ENCODE data around the gene NLRC3.

Gene NLRC3

GRCh38 chr16:3587547-3588110, 10.4 kb upstream of the NLRC3 start:
- Histone ChIP-seq H3K36me3 (ENCODE audit: insufficient read depth, low read length) (peaks cover 23% of the 10 kb centered on the region), H3K4me1 (ENCODE audit: control insufficient read depth, insufficient read depth, low read length) (no peaks in the 10 kb centered on the region), H3K27me3 (ENCODE audit: control insufficient read depth, insufficient read depth, low read length) (no peaks in the 10 kb centered on the region), H3K4me2 (ENCODE audit: low read length) (no peak overlapping the region), H3K4me3 (ENCODE audit: low read length) (no peak overlapping the region), H3K9me3 (replicated peaks; ENCODE audit: low read length) (no peaks in the 10 kb centered on the region), H3K9ac (ENCODE audit: low read depth, low read length) (no peak overlapping the region)

GRCh38 chr16:3584412-3584811, 7.2 kb upstream of the NLRC3 start:
- no peak overlapping the region for H3K4me2 ChIP-seq (ENCODE audit: low read length)
- no peak overlapping the region for H3K4me3 ChIP-seq (ENCODE audit: low read length)
- no peaks in the 10 kb centered on the region for H3K4me1 ChIP-seq (ENCODE audit: control insufficient read depth, insufficient read depth, low read length)
- no peaks in the 10 kb centered on the region for H3K27me3 ChIP-seq (ENCODE audit: control insufficient read depth, insufficient read depth, low read length)
- H3K36me3 ChIP-seq (ENCODE audit: insufficient read depth, low read length) = peaks cover 11% of the 10 kb centered on the region
- H3K9ac ChIP-seq (ENCODE audit: low read depth, low read length) = no peak overlapping the region
- H3K9me3 ChIP-seq (replicated peaks; ENCODE audit: low read length) = no peaks in the 10 kb centered on the region

- Histone ChIP-seq H3K4me2 (ENCODE audit: low read length) (no peak overlapping the region), H3K4me1 (ENCODE audit: control insufficient read depth, insufficient read depth, low read length) (peaks cover 4% of the 10 kb centered on the region), H3K4me3 (ENCODE audit: low read length) (no peak overlapping the region), H3K9ac (ENCODE audit: low read depth, low read length) (no peak overlapping the region), H3K27me3 (ENCODE audit: control insufficient read depth, insufficient read depth, low read length) (no peaks in the 10 kb centered on the region), H3K36me3 (ENCODE audit: insufficient read depth, low read length) (peaks cover 11% of the 10 kb centered on the region), H3K9me3 (replicated peaks; ENCODE audit: low read length) (no peaks in the 10 kb centered on the region)
Measured at GRCh38 chr16:3583303-3584038, 6.3 kb upstream of the NLRC3 start.

DNA sequence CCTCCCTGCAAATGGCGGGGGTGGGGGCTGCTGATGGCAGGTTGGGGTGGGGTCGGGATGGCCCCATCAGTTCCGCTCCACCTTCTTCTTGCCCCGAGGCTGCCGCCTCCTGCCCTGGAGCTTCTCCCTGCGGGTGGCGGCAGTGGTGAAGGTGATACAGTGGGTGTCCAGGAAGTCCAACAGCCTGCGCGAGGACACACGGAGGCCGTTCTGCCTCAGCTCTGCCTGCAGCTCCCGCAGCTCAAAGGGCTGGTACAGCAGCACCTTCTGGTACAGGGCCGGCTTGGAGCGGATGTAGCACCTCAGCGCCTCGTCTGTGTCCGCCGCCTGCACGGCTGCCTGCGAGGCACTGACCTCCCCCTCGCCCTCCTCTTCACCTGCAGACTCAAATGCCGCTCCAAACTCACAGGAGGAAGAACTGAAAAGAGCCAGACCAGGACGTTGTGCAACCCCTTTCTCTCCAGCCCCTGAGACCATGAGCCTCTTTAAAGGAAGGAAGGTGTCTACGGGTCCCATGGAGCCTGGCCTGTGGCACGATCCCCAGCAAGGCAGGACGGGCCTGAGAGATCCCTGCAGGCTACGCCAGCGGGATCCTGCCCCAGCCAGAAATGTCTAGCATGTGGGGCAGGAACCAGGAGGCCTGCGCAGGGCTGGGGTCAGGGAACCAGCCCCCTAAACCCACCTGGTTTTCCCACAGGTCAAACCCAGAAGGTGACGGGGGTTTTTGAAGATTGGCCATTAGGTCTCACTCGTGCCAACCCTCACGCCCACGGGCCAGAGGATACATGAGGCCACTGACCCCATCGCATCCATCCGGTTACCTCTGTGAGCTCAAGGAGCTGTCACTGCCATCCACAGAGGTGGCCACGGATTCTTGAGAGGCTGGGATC, 5.3 kb upstream of the NLRC3 start:
- Histone ChIP-seq H3K36me3 (ENCODE audit: insufficient read depth, low read length) (peaks cover 11% of the 10 kb centered on the region), H3K9me3 (replicated peaks; ENCODE audit: low read length) (no peaks in the 10 kb centered on the region), H3K4me2 (ENCODE audit: low read length) (no peak overlapping the region)

GRCh38 chr16:3581392-3581791, 4.2 kb upstream of the NLRC3 start:
- H3K27me3 ChIP-seq (ENCODE audit: control insufficient read depth, insufficient read depth, low read length) = no peaks in the 10 kb centered on the region
- peaks cover 4% of the 10 kb centered on the region for H3K4me1 ChIP-seq (ENCODE audit: control insufficient read depth, insufficient read depth, low read length)
- H3K4me3 ChIP-seq (ENCODE audit: low read length) = no peak overlapping the region
- H3K9ac ChIP-seq (ENCODE audit: low read depth, low read length) = no peak overlapping the region
- no peaks in the 10 kb centered on the region for H3K9me3 ChIP-seq (replicated peaks; ENCODE audit: low read length)
- H3K36me3 ChIP-seq (ENCODE audit: insufficient read depth, low read length) = peaks cover 11% of the 10 kb centered on the region
- H3K4me2 ChIP-seq (ENCODE audit: low read length) = no peak overlapping the region

More for the DNA sequence above, 5.3 kb upstream of the NLRC3 start:
- H3K4me1 ChIP-seq (ENCODE audit: control insufficient read depth, insufficient read depth, low read length) = peaks cover 4% of the 10 kb centered on the region
- H3K27me3 ChIP-seq (ENCODE audit: control insufficient read depth, insufficient read depth, low read length) = no peaks in the 10 kb centered on the region
- H3K4me3 ChIP-seq (ENCODE audit: low read length) = no peak overlapping the region
- H3K9ac ChIP-seq (ENCODE audit: low read depth, low read length) = no peak overlapping the region

GRCh38 chr16:3580686-3581085, 3.5 kb upstream of the NLRC3 start:
- Histone ChIP-seq H3K4me3 (ENCODE audit: low read length) (no peak overlapping the region), H3K4me2 (ENCODE audit: low read length) (no peak overlapping the region), H3K36me3 (ENCODE audit: insufficient read depth, low read length) (peaks cover 11% of the 10 kb centered on the region), H3K9ac (ENCODE audit: low read depth, low read length) (no peak overlapping the region), H3K4me1 (ENCODE audit: control insufficient read depth, insufficient read depth, low read length) (peaks cover 4% of the 10 kb centered on the region), H3K27me3 (ENCODE audit: control insufficient read depth, insufficient read depth, low read length) (no peaks in the 10 kb centered on the region), H3K9me3 (replicated peaks; ENCODE audit: low read length) (no peaks in the 10 kb centered on the region)

- no peak overlapping the region for H3K4me3 ChIP-seq (ENCODE audit: low read length)
- H3K4me2 ChIP-seq (ENCODE audit: low read length) = no peak overlapping the region
- H3K9ac ChIP-seq (ENCODE audit: low read depth, low read length) = no peak overlapping the region
- H3K9me3 ChIP-seq (replicated peaks; ENCODE audit: low read length) = no peaks in the 10 kb centered on the region
- no peaks in the 10 kb centered on the region for H3K27me3 ChIP-seq (ENCODE audit: control insufficient read depth, insufficient read depth, low read length)
- H3K4me1 ChIP-seq (ENCODE audit: control insufficient read depth, insufficient read depth, low read length) = peaks cover 4% of the 10 kb centered on the region
- H3K36me3 ChIP-seq (ENCODE audit: insufficient read depth, low read length) = peaks cover 11% of the 10 kb centered on the region
Measured at GRCh38 chr16:3580251-3580651, 3.0 kb upstream of the NLRC3 start.

DNA sequence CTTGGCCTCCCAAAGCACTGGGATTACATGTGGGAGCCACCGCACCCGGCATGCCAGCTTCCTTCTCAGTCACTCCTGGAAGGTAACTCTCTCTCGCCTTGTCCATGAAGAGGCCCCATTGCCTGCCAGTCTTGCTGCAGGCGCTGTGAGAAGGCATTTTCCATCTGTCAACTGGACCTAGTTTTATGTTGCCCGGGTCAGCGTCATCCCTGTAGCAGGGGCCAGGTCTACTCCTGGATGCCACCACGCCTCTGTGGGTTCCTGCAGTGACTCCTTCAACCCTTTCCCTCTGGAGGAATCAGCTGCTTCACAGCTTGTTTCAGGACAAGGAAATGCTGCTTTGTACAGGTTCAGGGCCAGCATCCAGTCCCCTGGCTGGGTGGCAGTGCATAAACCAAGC, 2.6 kb upstream of the NLRC3 start:
- Histone ChIP-seq H3K9ac (ENCODE audit: low read depth, low read length) (no peak overlapping the region), H3K4me3 (ENCODE audit: low read length) (no peak overlapping the region), H3K4me1 (ENCODE audit: control insufficient read depth, insufficient read depth, low read length) (peaks cover 4% of the 10 kb centered on the region)

DNA sequence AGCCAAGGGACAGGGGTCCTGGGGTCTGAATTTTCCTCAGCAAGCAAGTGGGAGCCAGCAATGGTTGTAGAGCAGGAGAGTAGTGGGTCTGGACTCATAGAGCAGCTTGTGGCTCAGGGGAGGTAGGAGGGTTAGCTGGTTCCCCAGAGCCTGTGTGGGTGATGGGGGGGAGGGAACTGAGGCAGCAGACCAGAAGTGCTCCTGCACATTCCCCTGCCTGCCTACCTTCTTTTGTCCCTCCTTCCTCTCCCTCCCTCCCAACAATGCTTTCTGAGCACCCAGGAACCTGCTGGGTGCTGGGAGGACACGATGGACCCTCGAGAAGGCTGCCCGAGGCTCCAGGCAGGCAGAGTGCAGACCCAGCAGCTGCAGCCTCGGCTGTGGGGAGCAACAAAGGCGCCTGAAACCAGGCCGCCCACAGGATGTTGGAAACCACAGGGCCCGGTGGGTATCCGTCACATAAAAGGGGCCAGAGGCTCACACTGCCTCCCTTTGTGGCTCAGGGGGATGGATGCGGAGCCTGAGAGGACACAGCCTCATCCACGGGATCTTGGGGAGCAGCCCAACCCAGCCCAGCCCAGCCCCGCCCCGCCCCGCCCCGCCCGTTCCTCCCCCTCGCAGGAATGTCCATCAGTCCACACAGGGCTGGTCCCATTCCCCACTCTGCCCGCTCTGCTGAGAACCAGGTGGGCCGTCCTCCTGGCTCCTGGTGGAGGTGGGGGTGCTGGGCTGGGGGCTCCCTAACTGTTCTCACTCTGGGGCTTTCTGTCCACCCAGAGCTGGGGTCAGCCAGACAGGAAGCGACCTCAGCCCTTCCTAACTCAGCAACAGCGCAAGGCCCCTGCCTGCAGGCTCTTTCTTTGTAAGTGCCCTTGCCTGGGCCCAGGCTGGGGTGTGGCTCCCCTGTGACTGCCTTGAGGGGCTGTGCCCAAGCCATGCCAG, 1.7 kb upstream of the NLRC3 start:
- H3K4me1 ChIP-seq (ENCODE audit: control insufficient read depth, insufficient read depth, low read length) = peaks cover 4% of the 10 kb centered on the region
- H3K27me3 ChIP-seq (ENCODE audit: control insufficient read depth, insufficient read depth, low read length) = no peaks in the 10 kb centered on the region
- H3K4me3 ChIP-seq (ENCODE audit: low read length) = no peak overlapping the region
- peaks cover 11% of the 10 kb centered on the region for H3K36me3 ChIP-seq (ENCODE audit: insufficient read depth, low read length)
- peak overlapping the region; percentile 48 for H3K4me2 ChIP-seq (ENCODE audit: low read length)
- no peaks in the 10 kb centered on the region for H3K9me3 ChIP-seq (replicated peaks; ENCODE audit: low read length)
- no peak overlapping the region for H3K9ac ChIP-seq (ENCODE audit: low read depth, low read length)

More for the DNA sequence above, 2.6 kb upstream of the NLRC3 start:
- H3K27me3 ChIP-seq (ENCODE audit: control insufficient read depth, insufficient read depth, low read length) = no peaks in the 10 kb centered on the region
- no peaks in the 10 kb centered on the region for H3K9me3 ChIP-seq (replicated peaks; ENCODE audit: low read length)
- H3K4me2 ChIP-seq (ENCODE audit: low read length) = no peak overlapping the region
- peaks cover 11% of the 10 kb centered on the region for H3K36me3 ChIP-seq (ENCODE audit: insufficient read depth, low read length)

DNA sequence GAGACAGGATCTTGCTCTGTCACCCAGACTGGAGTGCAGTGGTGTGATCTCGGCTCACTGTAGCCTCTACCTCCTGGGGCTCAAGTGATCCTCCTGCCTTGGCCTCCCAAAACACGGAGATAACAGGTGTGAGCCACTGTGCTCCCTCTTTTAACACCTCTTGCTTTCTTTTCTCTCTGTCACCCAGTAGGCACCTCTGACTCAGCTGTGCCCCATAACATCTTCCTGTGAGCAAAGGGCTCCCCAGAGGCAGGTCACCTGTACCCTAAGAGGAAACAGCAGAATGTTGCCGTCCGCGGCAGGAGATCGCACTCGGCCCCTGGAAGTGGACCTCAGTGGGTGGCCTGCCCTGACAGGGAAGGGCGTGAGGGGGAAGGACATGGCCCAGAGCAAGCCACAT, 918 bp upstream of the NLRC3 start:
- H3K4me1 ChIP-seq (ENCODE audit: control insufficient read depth, insufficient read depth, low read length) = peaks cover 4% of the 10 kb centered on the region
- no peaks in the 10 kb centered on the region for H3K27me3 ChIP-seq (ENCODE audit: control insufficient read depth, insufficient read depth, low read length)
- no peak overlapping the region for H3K4me2 ChIP-seq (ENCODE audit: low read length)
- H3K36me3 ChIP-seq (ENCODE audit: insufficient read depth, low read length) = peaks cover 5% of the 10 kb centered on the region
- H3K9ac ChIP-seq (ENCODE audit: low read depth, low read length) = no peak overlapping the region
- no peaks in the 10 kb centered on the region for H3K9me3 ChIP-seq (replicated peaks; ENCODE audit: low read length)
- H3K4me3 ChIP-seq (ENCODE audit: low read length) = no peak overlapping the region

GRCh38 chr16:3576211-3576610, 992 bp downstream of the NLRC3 start:
- no peak overlapping the region for H3K4me3 ChIP-seq (ENCODE audit: low read length)
- H3K4me2 ChIP-seq (ENCODE audit: low read length) = no peak overlapping the region
- no peak overlapping the region for H3K9ac ChIP-seq (ENCODE audit: low read depth, low read length)
- no peaks in the 10 kb centered on the region for H3K36me3 ChIP-seq (ENCODE audit: insufficient read depth, low read length)
- no peaks in the 10 kb centered on the region for H3K9me3 ChIP-seq (replicated peaks; ENCODE audit: low read length)
- peaks cover 4% of the 10 kb centered on the region for H3K4me1 ChIP-seq (ENCODE audit: control insufficient read depth, insufficient read depth, low read length)
- H3K27me3 ChIP-seq (ENCODE audit: control insufficient read depth, insufficient read depth, low read length) = no peaks in the 10 kb centered on the region
